GM19438 (cell line): ENCODE data around the gene SAMD7.

Experiments used
- ATAC-seq: cut with Tn5 transposase; IDR thresholded peaks from one replicate; pipeline ENCODE4 v1.9.1; 2021; ENCODE audit warnings: low read depth; ENCODE audit not compliant: unreplicated experiment

Gene SAMD7, protein sequence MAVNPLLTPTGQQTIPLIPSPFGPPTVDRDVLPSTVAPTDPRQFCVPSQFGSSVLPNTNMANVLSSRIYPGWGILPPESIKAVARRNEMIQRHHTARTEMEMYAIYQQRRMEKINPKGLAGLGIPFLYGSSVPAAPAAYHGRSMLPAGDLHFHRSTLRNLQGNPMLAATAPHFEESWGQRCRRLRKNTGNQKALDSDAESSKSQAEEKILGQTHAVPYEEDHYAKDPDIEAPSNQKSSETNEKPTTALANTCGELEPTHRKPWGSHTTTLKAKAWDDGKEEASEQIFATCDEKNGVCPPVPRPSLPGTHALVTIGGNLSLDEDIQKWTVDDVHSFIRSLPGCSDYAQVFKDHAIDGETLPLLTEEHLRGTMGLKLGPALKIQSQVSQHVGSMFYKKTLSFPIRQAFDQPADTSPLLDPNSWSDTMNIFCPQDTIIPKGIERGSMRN

DNA sequence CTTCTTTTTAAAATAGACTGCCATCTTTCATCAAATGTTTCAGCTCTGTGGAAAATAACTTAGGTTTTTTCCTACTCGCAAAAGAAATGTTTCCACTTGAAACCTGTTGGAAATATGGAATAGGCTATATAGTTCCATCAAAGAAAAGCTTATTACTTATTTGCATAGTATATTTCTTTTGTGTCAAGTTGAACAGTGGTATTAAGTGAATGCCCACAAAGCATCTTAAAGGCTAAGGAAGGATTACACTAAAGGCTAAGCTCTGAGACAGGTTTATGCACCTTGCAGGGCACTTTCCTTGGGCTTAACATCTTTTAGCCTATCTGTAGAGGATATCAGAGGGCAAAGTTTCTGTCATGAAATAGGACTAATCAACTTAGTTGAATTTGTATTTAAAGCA lies at the start of gene SAMD7:
Gene SAMD7, plus strand, starts transcription at position 301 of the 400 bp plus-strand sequence. CDS start 7,927 bp downstream, outside the sequence.
- ATAC-seq, result no peak

DNA sequence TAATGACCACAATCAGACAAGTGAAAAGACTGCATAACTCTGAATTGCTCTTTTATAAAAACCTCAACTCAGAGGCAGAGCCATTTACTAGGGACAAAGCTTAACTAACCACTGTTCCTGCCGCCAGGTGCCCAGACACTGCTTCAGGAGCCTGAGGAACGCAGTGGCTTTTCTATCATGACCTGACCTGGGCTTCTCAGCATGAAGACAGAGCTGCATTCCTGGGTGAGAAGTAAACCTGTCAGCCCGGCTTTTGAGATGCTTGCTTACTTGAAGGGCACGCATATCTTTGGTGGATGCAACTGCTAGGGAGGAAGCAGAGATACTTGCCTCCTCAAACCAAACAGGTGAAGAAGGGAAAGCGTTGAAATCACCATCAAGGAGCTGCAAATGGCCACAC lies 49.5 kb upstream of the SAMD7 start:
- no peak for ATAC-seq

DNA sequence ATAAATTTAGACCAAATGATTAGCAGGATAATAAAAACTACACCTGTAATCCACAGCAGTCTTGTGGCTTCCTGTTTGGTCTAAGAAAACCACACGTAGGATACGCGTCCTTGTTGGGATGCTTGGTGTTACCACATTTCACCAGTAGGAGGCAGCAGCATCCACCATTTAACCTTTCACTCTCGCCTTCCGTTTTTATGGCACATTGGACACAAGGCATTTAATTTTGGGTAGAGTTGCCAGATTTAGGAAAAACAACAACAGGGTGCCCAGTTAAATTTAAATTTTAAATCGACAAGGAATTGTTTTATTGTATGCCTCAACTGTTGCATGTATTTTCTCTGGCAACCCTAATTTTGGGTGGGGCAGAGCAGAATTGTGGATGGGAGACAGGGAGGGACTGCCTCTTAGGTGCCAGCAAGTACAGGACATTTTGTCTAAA lies 47.9 kb upstream of the SAMD7 start:
- ATAC-seq, result peak; percentile 44

DNA sequence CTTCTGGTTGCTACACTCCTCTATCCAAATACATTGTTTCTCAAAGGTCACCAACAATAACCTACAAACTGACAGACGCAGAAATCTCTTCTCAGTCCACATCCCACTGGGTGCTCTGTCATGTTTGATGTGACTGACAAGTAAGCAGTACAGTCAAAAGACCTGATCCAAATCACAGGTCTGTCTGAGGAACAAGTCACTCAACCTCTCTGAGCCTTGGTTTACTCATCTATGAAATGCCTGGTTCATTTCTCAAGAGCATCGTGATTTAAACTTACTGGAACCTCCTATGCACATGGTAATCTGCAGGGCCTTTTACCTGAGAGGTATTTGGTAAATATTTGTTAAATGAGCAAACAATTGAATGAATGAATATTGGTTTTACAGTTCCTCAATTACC lies 47.1 kb upstream of the SAMD7 start:
- no peak for ATAC-seq

DNA sequence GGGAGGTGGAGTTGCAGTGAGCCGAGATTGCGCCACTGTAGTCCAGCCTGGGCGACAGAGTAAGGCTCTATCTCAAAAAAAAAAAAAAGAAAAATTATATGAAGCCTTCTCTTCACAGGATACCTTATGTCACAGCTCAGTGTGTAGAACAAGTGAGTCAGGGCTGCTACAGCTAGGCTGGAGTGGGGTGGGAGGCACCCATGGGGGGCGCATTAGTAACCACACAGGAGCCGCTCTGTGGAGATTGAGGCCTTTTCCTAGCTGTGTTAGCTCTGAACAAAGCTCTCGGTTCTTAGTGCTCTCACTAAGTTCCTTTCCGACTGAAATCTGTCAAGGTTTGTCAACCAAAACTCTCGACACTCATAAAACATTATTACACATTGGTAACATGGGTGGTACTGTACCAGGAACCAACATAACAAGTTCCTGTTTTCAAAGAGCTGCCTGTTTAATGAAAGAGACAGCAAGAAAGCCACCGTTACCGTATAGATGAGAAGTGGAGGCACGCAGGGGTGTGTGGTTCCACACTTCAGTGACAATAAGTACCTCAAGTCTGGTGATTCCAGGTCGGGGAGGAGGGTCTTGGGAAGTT lies 46.1 kb upstream of the SAMD7 start:
- no peak for ATAC-seq

DNA sequence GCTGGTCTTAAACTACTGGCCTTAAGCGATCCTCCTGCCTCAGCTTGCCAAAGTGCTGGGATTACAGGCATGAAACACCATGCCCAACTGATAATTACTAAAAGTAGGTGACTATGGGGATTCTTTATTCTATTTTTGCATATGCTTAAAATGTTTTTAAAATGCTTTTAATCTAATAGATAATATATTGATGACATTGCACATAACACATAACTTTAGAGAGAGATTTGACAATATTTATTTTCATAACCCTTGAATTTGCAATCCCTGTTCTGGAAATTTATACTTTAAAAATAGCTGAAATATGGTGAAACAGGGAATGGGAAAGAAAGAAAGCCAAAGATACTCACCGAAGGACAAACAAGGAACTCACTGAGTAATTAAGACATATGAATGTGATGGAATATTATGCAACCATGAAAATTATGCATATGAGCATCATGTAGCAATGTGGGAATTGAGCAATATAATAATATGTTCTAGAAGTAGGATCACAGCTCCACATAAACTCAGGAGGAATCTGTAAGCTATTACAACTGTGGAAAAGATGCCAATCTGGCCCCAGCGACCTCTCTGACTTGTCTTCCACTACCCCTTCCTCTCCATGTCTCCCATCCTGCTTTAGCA lies 43.7 kb upstream of the SAMD7 start:
- no peak for ATAC-seq

DNA sequence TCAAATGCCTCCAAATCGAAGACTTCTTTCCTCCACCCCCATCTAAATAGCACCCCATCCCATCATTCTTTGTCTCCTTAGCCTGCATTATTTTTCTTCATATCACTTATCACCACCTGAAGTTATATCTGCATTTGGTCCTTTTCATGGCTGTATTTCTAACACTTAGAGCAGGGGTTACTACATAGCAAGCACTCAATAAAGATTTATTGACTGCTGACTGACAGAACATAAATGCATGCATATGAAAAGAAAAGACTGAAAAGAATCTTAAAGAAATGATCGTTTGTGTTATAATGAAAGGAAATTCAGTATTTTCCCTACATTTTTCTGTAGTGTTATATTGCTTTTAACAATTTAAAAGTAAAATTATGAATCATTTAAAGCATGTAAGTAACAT lies 43.0 kb upstream of the SAMD7 start:
- no peak for ATAC-seq

DNA sequence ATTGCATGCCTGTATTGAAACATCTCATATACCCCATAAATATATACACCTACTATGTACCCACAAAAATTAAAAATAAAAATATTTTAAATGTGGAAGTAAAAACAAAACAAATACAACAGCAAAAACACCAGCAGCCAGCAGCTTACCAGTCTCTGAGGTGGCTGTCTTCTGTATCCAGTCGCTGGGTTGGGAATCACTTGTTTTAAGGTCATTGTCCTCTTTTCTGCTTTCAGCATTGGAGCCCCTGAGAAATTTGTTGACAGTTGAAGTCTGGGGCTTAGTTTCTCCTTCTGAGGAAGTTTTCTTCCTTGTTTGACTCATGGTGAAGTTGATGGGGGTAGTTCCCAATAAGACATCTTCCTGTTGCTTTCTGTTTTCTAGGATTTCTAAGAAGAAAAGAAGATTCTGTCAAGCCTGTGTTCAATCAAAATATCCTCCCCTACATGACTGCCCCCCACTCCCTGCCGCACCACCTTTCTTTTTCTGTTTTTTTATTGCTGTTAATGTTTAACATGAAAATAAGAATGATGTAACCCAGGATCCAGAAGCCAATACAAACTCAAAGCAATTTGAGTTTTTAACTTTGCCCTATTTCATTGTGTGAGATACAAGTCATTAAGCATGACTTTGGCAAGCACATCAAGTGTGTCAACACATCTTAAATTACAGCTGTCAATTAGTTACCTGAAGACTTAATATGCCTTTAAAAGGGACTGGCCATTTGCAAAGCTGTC lies 41.7 kb upstream of the SAMD7 start, which contains the start of gene LRRC31:
Gene LRRC31, minus strand, starts transcription at position 452 of the 737 bp plus-strand sequence. Its CDS starts 128 bp downstream, at position 324.
- ATAC-seq, result no peak

DNA sequence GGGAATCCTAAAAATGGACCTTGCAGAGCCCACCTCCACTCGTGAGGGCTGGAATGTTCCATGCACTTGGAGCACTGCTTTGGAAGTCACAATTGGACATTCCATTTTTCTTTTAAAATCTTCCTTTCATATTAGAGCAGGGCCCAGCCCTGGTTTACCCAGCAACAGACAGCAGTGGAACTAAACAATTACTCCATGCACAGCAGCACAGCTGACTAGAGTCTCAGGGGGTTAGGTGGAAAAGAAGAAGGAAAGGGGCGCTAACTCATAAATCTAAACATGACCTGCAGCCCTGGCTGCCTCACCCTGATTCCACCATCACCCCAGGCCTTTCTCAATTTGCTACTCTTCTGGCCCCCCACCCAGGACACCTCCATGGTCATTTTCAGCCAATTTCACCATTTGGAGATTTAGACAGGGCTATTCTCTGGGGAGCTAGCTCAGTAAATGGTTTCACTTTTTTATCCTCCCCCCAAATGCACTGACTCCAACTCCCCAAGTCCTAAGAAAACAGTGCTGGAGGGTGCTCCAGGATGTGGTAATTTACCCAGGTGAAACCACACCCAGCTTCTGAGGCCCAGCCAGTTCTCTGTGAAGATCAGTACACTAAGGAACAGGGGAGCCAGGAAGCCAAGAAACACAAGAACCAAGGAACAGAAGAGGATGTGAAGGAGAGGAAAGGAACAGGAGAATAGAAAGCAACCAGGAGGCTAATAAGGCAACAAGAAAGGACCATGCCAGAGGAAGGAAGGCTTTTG lies 40.1 kb upstream of the SAMD7 start:
- ATAC-seq, result no peak

DNA sequence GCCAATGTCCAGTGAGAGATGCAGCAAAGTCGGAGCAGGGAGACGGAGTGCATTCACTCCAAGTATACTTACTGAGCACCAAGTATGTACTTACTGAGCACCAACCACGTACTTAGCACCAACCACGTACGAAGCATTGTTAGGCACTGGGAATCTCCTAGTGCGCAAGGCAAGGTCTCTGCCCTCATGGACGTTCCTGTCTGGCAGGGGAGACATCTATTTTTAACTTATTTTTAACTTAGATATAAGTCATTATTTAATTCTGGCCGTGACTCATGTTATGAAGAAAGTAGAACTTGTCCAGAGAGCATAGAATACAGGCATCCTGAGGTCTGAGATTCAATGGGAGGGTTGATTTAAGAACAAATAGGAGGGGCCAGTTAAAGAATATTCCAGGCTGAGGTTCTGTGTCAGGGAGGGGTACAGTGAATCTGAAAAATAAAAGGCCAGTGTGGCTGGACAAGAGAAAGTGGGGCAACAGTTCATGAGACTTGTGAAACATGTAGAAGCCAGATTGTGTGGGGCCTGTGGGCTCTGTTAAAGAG lies 32.3 kb upstream of the SAMD7 start:
- ATAC-seq, result no peak

DNA sequence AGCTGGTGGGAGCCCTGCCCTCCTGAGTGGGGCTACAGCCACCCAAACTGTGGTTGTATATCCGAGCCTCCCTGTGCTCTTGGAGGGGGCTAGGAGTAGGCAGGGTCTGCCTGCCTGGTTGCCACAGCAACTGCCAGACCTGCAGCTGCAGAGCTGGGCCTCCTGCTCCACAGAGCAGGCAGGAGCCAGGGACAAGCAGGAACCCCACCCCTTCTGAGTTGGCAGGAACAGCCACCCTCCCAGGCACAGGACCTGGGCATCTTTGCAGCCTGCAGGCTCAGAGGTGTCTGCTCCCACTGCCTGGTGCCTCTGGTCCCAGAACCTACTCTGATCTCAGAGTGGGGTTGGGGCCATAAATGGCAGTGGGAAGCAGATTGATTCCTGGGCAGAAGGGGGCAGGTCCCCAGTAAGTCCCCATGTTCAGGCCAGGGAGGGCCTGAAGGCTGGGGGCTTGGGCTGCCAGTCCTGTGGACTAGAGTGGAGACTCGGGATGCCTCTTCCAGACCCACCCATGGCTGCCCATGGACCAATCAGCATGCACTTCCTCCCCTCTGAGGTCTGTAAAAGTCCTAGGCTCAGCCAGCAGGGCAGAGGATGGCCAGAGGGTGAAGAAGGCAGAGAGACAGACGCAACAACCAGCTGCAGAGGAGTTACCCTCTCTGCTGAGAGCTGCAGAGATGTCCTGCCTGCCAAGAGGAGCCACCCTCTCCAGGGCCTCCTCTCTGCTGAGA lies 31.4 kb upstream of the SAMD7 start:
- ATAC-seq, result no peak

DNA sequence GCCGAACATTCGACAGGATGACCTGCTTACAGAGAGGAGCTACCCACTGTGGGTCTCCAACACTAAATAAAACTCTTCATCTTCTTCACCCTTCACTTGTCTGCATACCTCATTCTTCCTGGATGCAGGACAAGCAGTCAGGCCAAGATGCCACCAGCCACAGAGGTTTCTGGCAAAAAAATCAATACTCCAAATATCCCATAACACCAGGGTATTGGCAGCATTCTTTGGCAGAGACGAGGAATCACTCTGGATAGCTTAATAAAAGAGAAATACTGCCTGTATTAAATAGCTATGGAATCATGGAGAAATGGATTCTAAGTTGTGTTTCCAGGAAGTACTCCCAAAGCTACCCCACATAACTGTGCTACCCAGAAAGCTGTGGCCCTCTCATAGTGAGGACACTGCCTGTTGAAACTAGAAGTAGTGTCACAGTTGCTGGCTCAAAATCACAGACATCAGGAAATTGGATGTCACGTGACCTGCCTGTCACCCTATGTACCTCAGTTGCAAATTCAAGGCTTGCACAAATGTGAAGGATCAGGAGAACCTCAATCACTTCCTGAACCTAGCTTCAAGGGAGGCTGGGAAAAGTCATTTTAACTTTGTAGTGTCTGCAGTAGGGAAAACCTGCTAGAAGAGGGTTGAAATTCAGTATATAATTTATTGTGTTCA lies 30.7 kb upstream of the SAMD7 start:
- ATAC-seq, result no peak

DNA sequence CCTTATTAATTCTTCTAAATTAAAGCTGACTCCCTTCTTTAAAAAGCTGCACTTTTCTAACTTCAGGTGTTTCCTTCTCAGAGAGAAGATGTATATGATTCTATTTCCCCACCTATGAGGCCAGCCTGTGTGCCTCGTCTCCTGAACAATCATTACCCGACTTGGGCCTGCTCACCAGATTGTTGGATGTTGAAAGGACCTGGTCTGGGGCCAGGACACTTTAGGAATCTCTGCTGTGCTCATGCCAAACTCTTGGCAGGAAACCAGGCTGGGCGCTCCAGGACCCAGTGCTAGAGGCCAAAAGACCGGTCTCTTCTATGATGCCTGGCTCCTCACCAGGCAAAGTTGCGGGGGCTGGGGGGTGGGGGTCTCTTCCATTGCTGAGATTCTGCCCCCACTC lies 24.7 kb upstream of the SAMD7 start:
- no peak for ATAC-seq

DNA sequence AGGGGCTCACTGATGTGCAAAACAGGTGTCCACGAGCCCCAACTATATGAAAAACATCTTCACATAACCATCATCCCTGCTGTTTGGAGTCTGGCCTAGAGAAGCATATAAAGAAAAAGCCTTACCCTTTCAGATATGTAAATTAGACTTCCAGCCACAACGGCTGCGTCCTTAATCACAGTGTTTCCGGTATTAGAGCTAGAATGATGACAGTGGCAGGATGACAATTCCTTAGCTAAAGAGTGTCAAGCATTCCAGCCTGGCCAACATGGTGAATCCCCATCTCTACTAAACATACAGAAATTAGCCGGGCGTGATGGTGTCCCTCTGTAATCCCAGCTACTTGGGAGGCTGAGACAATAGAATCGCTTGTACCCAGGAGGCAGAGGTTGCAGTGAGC lies 19.5 kb upstream of the SAMD7 start:
- ATAC-seq, result no peak

DNA sequence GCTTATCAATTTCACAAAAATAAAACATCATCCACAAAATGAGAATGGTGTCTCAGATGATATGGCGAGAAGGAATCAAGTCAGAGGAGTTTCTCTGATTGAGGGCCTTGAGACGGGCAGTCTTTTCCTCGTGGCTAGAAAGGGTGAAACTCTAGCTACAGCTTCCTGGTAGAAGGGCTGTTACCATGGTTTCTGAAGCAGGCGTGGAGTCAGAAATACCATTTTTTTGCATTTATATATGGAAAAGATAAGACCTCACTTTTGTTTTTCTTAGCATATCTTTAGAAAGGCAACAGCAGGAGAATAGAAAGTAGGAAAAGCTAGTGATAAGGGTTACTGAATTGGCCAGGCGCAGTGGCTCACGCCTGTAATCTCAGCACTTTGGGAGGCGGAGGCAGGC lies 17.3 kb upstream of the SAMD7 start:
- no peak for ATAC-seq

DNA sequence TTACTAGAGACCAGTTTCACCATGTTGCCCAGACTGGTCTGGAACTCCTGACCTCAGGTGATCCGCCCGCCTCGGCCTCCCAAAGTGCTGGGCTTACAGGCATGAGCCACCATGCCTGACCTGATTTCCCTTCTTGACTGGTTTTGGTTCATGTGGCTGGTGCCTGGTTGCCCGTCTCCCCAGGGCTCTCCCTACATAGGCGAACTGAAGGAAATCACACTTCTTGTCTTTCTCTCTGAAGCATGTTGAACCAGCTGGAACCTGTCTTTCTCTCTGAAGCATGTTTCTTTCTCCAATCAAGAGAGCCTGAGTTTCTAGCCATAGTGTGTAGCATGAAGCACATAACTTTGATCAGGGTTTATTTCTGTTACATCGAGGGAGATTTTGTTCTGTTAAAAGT lies 16.3 kb upstream of the SAMD7 start:
- no peak for ATAC-seq

DNA sequence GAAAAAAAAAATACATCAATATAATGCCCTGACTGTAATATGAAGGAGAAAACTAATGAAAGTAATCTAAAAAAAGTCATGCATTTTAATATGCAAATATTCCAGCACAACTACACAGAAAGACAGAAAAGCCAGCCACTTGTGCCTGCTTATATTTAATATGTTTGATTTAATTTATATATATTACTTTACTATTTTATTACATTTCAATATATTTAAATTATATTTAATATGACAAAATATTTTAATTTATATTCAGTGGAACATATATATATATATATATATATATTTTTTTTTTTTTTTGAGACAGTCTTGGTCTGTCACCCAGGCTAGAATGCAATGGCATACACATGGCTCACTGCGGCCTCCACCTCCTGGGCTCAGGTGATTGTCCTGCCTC lies 14.1 kb upstream of the SAMD7 start:
- ATAC-seq, result no peak

DNA sequence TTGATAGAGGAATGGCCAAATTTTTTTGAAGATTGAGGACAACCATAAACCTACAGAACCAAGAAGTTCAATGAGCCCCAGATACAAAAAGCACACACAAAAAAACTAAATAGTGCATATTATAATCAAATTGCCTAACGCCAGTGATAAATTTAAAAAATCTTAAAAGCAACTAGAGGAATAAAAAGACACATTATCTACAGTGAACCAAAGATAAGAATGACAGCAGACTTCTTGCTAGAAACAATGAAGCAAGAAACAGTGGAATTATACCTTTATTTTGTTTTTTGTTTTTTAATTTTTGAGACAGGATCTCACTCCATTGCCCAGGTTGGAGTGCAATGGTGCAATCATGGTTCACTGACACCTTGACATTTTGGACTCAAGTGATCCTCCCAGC lies 9.9 kb upstream of the SAMD7 start:
- no peak for ATAC-seq

DNA sequence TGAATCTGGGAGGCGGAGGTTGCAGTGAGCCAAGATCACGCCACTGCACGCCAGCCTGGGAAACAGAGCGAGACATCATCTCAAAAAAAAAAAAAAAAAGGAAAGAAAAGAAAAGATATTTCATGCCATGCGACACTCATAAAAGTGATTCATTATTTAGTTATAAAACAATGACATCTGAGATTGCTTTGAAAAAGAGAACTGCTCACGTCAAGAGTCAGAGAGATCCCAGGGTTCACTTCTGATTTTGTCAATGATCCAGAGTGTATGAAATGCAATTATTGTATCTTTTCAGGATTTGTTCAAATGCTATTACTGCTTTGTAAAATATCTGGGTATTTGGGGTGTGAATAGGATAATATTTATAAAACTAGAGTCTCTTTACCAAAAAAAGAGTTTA lies 6.0 kb upstream of the SAMD7 start:
- no peak for ATAC-seq
